LNCaP clone FGC (cell line): ENCODE data around the gene SNRNP70.

Experiments used
- DNase-seq: peaks from one replicate; pipeline ENCODE4 v3.0.0-alpha.2; 2011; ENCODE audit warnings: low read depth
- H3K4me3 ChIP-seq: 2 replicates; pipeline ENCODE4 v1.5.1; 2011; ENCODE audit warnings: mild to moderate bottlenecking, low read depth, low read length, control low read depth
- CTCF ChIP-seq: IDR thresholded peaks from 2 replicates; pipeline ENCODE4 v1.5.1; 2012; ENCODE audit warnings: mild to moderate bottlenecking; ENCODE audit not compliant: control insufficient read depth, insufficient read depth; ENCODE audit errors: extremely low read depth

The SNRNP70 gene

DNA sequence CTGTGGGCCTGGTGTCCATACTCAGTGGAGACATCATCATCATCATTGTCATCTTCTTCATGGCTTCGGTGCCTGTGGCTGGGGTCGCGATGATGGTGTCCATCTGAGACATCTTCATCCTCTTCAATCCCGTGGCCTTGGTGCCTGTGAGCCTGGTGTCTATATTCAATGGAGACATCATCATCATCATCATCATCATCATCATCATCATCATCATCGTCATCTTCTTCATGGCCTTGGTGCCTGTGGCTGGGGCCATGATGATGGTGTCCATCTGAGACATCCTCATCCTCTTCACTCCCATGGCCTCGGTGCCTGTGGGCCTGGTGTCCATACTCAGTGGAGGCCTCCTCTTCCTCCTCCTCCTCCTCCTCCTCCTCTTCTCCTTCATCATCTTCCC lies 69.0 kb downstream of the SNRNP70 start:
- DNase-seq: no peak
- TF ChIP-seq CTCF: no peak
- no peak overlapping the region for H3K4me3 ChIP-seq

GRCh38 chr19:49155005-49155819 lies 70.0 kb downstream of the SNRNP70 start, which contains the start of gene HRC:
TSS of gene HRC (minus strand) at chr19:49155396. CDS start at chr19:49155237, 159 bp downstream.
- no peak for TF ChIP-seq CTCF
- DNase-seq: no peak
- no peak within 1 kb of the TSS for H3K4me3 ChIP-seq

DNA sequence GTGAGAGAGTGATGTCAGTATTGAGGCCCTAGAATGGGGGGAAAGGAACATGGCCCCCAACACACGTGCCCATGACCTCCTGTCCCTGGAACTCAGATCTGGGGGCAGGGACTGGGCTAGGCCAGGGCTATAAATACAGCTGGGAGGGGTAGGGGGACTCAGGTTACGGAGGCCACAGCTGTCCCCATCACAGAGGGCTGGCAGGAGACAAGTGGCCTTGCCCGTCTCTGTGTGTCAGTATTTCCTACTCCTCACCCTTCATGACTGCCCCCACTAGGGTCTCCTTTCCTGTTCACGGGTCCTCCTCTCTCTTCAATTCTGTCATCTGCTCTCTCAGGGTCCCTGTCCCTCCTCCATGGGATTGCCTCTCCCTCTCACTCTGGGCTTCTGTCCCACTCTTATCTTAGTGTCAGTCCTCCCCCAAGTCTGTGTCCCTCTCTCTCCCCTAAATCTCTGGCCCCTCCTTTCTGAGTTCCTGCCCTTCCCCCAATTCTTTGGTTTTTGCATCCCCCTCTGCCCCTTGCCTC lies 70.6 kb downstream of the SNRNP70 start:
- TF ChIP-seq CTCF: no peak
- H3K4me3 ChIP-seq: no peak overlapping the region
- no peak for DNase-seq

- peak within 1 kb of the TSS; percentile 81 for H3K4me3 ChIP-seq
- no peak for TF ChIP-seq CTCF
- peak; percentile 69 for DNase-seq
These were observed 72.4 kb downstream of the SNRNP70 start, which contains the start of gene TRPM4 for GRCh38 chr19:49157445-49158224. TSS of gene TRPM4 (plus strand) at chr19:49157792. CDS start at chr19:49157867, 75 bp downstream.
